ENCODE measurements around the gene FGR.

GRCh38 chr1:27592931-27593677 lies 41.9 kb downstream of the FGR start:
- no peak for TF ChIP-seq GATA3 (IDR thresholded peaks at IDR 0.05; ENCODE audit: low read depth, low read length)
- TF ChIP-seq GATA2 (IDR thresholded peaks at IDR 0.05; ENCODE audit: low read depth, low read length), result no peak

Measured in SH-SY5Y (cell line).